Progenitor cell of endocrine pancreas (in vitro differentiated cells): ENCODE measurements around the gene MYOZ2. TPM values are rescaled to one million over a fixed set of nuclear protein-coding genes. Genes with fewer than 3 reads are reported as not detected.
A peak's percentile ranks its signal among the peaks of the same experiment; 100 is the strongest.

Experiments
- DNase-seq: peaks from one replicate; pipeline ENCODE4 v3.0.0; 2021; ENCODE audit warnings: low spot score; ENCODE audit not compliant: unreplicated experiment
- H3K27ac Mint-ChIP-seq: 2 replicates; pipeline ENCODE4 v1.8.0; 2021; ENCODE audit warnings: mild to moderate bottlenecking, moderate library complexity, mixed read lengths
- H3K27me3 Mint-ChIP-seq: 2 replicates; pipeline ENCODE4 v1.8.0; 2021; ENCODE audit warnings: mixed read lengths
- H3K36me3 Mint-ChIP-seq: 2 replicates; pipeline ENCODE4 v1.8.0; 2022; ENCODE audit warnings: mixed read lengths; ENCODE audit not compliant: insufficient read depth
- H3K4me1 Mint-ChIP-seq: 2 replicates; pipeline ENCODE4 v1.8.0; 2021; ENCODE audit warnings: low read depth, mixed read lengths
- H3K4me3 Mint-ChIP-seq: 2 replicates; pipeline ENCODE4 v1.8.0; 2021; ENCODE audit warnings: low read depth, mild to moderate bottlenecking, moderate library complexity, mixed read lengths
- H3K9me3 Mint-ChIP-seq: 2 replicates; pipeline ENCODE4 v1.8.0; 2021; ENCODE audit warnings: low read depth, mixed read lengths
- total RNA-seq: library from RNA; stranded (reverse); gene quantifications from 2 replicates; pipeline ENCODE4 v1.2.1, GENCODE V29; 2021
- TF ChIP-seq, protein P1 (sequence below): fragments of 200-600 bp; sonication (generic); IDR thresholded peaks from one replicate; pipeline ENCODE4 v1.5.0; 2021; ENCODE audit warnings: antibody characterized with exemption, mild to moderate bottlenecking; ENCODE audit not compliant: unreplicated experiment

MYOZ2 gene
- total RNA-seq, 1 donor from 2014 or later, result 0.10 TPM

DNA sequence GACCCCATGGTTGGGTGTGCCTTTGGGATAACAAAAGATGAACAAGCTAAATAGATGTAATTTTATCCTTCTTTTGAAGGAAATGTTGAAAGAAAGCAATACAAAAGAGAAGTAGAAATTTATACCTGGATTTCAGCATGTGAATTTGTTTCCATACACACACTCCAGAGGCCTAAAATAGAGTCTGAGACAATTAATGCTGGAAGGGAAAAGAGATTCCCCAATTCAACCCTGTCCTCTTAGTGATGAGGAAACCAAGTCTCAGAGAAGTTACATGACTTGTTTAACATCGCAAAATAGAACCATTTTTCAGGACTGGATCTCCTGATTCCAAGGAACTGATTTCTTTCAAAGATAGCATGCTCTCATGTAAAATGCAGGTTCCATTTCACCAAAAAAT is 37.3 kb upstream of the MYOZ2 start:
- Mint-ChIP-seq H3K27ac (no peak overlapping the region), H3K4me1 (peaks cover 15% of the 10 kb centered on the region), H3K36me3 (no peaks in the 10 kb centered on the region), H3K4me3 (no peak overlapping the region), H3K27me3 (no peaks in the 10 kb centered on the region), H3K9me3 (peaks cover 4% of the 10 kb centered on the region)
- TF ChIP-seq, protein P1, sequence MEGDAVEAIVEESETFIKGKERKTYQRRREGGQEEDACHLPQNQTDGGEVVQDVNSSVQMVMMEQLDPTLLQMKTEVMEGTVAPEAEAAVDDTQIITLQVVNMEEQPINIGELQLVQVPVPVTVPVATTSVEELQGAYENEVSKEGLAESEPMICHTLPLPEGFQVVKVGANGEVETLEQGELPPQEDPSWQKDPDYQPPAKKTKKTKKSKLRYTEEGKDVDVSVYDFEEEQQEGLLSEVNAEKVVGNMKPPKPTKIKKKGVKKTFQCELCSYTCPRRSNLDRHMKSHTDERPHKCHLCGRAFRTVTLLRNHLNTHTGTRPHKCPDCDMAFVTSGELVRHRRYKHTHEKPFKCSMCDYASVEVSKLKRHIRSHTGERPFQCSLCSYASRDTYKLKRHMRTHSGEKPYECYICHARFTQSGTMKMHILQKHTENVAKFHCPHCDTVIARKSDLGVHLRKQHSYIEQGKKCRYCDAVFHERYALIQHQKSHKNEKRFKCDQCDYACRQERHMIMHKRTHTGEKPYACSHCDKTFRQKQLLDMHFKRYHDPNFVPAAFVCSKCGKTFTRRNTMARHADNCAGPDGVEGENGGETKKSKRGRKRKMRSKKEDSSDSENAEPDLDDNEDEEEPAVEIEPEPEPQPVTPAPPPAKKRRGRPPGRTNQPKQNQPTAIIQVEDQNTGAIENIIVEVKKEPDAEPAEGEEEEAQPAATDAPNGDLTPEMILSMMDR, result no peak
- no peak for DNase-seq

DNA sequence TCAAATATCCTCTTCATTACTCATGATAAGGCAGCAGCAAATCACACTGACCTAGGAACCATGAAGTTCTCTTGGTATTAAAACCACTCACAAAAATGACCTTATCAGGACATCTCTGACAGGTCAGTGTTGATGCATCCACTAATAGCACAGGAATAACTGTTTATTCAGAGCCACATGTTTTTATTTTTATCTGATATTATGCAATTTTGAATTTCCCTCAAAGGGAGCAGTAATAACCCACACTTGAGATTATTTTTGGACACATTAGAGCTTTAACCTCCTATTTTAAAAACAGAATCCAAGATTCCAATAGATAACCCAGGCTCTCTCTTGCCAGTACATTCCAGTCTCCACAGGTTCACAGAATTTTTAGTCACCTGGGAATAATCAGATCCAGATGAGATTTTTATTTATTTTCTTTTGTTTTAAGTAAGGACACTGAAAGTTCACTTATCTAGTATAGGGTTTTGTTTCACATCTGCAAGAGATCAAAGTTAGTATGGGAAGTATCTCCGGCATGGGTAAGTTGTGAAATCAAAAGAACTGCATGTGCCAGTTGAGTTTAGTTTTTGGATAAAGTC is 36.3 kb upstream of the MYOZ2 start:
- no peak for DNase-seq
- H3K27ac Mint-ChIP-seq, result no peak overlapping the region

DNA sequence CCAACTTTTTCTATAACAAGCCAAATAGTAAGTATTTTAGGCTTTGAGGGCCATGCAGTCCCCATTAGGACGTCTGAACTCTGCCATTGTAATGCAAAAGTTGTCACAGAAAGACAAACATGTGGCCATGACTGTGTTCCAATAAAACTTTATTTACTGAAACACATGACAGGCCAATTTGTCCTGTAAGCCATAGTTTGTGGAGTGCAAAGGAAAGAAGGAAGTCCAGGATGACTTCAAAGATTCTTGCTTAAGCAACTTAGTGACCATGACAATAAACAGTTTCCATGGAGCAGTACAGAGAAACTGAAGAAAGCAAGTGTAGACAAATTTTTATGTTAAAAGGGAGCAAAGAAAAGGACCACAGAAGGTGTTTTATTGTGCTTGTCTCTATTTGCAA is 35.0 kb upstream of the MYOZ2 start:
- TF ChIP-seq, protein P1, result no peak
- Mint-ChIP-seq H3K27ac (no peak overlapping the region), H3K27me3 (no peaks in the 10 kb centered on the region), H3K4me3 (no peak overlapping the region), H3K4me1 (peaks cover 13% of the 10 kb centered on the region), H3K9me3 (peaks cover 4% of the 10 kb centered on the region), H3K36me3 (no peaks in the 10 kb centered on the region)
- DNase-seq, result no peak

More for the DNA sequence above, 36.3 kb upstream of the MYOZ2 start:
- no peaks in the 10 kb centered on the region for H3K36me3 Mint-ChIP-seq
- H3K4me3 Mint-ChIP-seq, result no peak overlapping the region
- no peaks in the 10 kb centered on the region for H3K27me3 Mint-ChIP-seq
- TF ChIP-seq, protein P1, result no peak
- peaks cover 4% of the 10 kb centered on the region for H3K9me3 Mint-ChIP-seq
- H3K4me1 Mint-ChIP-seq, result peaks cover 13% of the 10 kb centered on the region

DNA sequence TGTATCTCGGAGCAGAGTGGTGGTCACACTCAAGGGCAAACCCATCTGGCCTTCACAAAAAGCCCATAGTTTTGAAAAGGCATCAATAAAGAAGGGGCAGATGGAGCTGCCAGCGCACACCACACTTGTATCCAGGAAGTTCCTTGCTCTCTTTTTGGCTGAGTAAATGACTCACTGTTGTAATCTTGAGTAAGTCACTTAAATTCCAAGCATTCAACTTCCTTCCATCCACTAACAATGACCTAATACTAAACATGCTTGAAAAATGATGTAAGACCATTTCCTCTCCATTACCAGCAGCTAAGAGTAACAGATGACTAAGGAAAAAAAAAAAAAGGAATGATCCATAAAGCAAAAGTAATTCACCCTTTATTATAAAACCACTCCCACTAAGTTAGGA is 32.4 kb upstream of the MYOZ2 start:
- H3K27ac Mint-ChIP-seq, result peak overlapping the region; percentile 29

DNA sequence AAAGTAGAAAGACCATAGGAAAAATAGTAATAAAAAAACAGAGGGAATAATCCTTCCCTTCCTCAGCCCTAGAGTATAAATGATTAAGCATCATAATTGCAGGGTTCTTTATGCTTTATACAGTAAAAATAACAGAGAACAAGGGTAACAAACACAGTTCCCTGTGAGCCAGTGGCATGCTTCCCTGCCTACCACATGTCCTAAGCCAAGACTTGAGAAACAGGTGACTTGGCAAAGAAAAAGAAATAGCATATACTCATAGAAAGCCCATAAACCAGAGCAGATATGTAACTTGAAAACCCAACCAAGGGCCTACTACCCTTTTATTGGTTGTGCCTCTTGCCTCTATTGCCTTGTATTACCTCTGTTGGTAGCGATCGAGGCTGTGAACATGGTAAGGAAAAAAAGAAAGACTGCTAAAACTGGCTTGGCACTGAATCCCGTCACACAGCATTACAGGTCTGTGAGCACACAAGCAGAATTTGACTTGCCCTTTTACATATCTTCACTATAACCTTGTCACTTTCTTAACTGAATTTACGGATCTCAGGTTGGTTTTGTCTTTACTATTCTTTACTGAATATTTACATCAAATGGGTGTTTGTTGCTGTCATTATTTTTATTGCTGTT is 30.9 kb upstream of the MYOZ2 start:
- no peaks in the 10 kb centered on the region for H3K36me3 Mint-ChIP-seq
- peaks cover 4% of the 10 kb centered on the region for H3K9me3 Mint-ChIP-seq
- no peak for DNase-seq
- H3K4me3 Mint-ChIP-seq, result no peak overlapping the region
- no peak overlapping the region for H3K27ac Mint-ChIP-seq
- H3K27me3 Mint-ChIP-seq, result no peaks in the 10 kb centered on the region
- TF ChIP-seq, protein P1, result no peak
- H3K4me1 Mint-ChIP-seq, result peaks cover 4% of the 10 kb centered on the region

More for the DNA sequence above, 32.4 kb upstream of the MYOZ2 start:
- no peaks in the 10 kb centered on the region for H3K36me3 Mint-ChIP-seq
- no peak overlapping the region for H3K4me3 Mint-ChIP-seq
- peaks cover 4% of the 10 kb centered on the region for H3K9me3 Mint-ChIP-seq
- H3K4me1 Mint-ChIP-seq, result peaks cover 6% of the 10 kb centered on the region
- no peak for DNase-seq
- TF ChIP-seq, protein P1, result no peak
- H3K27me3 Mint-ChIP-seq, result no peaks in the 10 kb centered on the region
